Natural killer cell treated with Interleukin-12 subunit alpha and Interleukin-12 subunit beta and Interleukin-15 and Interleukin-18, amount 100 ng/mL, for 72 hours (primary cell): ENCODE results near the gene NFKB1. TPM values are rescaled to one million over a fixed set of nuclear protein-coding genes. Genes with fewer than 3 reads are reported as not detected.

Source experiments
- ATAC-seq, 2 donors: fragments of 150-1000 bp; cut with Tn5 transposase in 1 of 2; sonication (Bioruptor Pico), chemical (Tn5 transposase) in 1 of 2; 2 replicates each; pipeline ENCODE4 v1.10.0; 2021
- DNase-seq: peaks from one replicate; pipeline ENCODE4 v3.0.0; 2022; ENCODE audit warnings: low spot score
- H3K27ac Mint-ChIP-seq, 2 donors: 1 replicate in 1 of 2; 2 replicates in 1 of 2; pipeline ENCODE4 v1.8.0; 2022; ENCODE audit warnings: mixed read lengths in 2 of 2, mild to moderate bottlenecking in 1 of 2, moderate library complexity in 1 of 2
- H3K27me3 Mint-ChIP-seq, 2 donors: 1 replicate in 1 of 2; 2 replicates in 1 of 2; pipeline ENCODE4 v1.8.0; 2022; ENCODE audit warnings: mixed read lengths in 2 of 2
- H3K36me3 Mint-ChIP-seq: one replicate; pipeline ENCODE4 v1.8.0; 2022; ENCODE audit warnings: mixed read lengths
- H3K4me1 Mint-ChIP-seq, 2 donors: 1 replicate in 1 of 2; 2 replicates in 1 of 2; pipeline ENCODE4 v1.8.0; 2022; ENCODE audit warnings: low read depth in 2 of 2, mixed read lengths in 2 of 2, mild to moderate bottlenecking in 1 of 2
- H3K4me3 Mint-ChIP-seq: one replicate; pipeline ENCODE4 v1.8.0; 2022; ENCODE audit warnings: mixed read lengths
- H3K9me3 Mint-ChIP-seq: 2 replicates; pipeline ENCODE4 v1.8.0; 2022; ENCODE audit warnings: mixed read lengths
- total RNA-seq, 2 donors: library from RNA; stranded (reverse); gene quantifications; one replicate each; pipeline ENCODE4 v1.2.3, GENCODE V29; 2022

NFKB1 gene
- total RNA-seq, 2 donors from 2014 or later, result 108 to 131 TPM

- Mint-ChIP-seq H3K27ac (peak overlapping the region; percentile 49 to 72), H3K27me3 (no peaks in the 10 kb centered on the region), H3K9me3 (no peaks in the 10 kb centered on the region), H3K4me3 (peak overlapping the region; percentile 62), H3K4me1 (peaks cover 37 to 50% of the 10 kb centered on the region in 2 donors), H3K36me3 (peaks cover 71% of the 10 kb centered on the region)
- ATAC-seq (peak; percentile 66 to 71), DNase-seq (no peak)
Measured at GRCh38 chr4:102586002-102586643, 85.0 kb downstream of the NFKB1 start.

GRCh38 chr4:102586644-102587021, 85.5 kb downstream of the NFKB1 start:
- DNase-seq (no peak), ATAC-seq (peak; percentile 57 to 60)
- Mint-ChIP-seq H3K9me3 (no peaks in the 10 kb centered on the region), H3K27ac (peak overlapping the region; percentile 49 to 72), H3K36me3 (peaks cover 73% of the 10 kb centered on the region), H3K27me3 (no peaks in the 10 kb centered on the region), H3K4me1 (peaks cover 39 to 54% of the 10 kb centered on the region in 2 donors), H3K4me3 (peak overlapping the region; percentile 62)

- no peak for ATAC-seq
- H3K4me3 Mint-ChIP-seq, result peak overlapping the region; percentile 20
- H3K36me3 Mint-ChIP-seq, result peaks cover 65% of the 10 kb centered on the region
Measured at GRCh38 chr4:102589743-102590142, 88.6 kb downstream of the NFKB1 start.

GRCh38 chr4:102592256-102592655, 91.1 kb downstream of the NFKB1 start:
- Mint-ChIP-seq H3K4me3 (no peak overlapping the region), H3K27me3 (no peaks in the 10 kb centered on the region)
- no peak for ATAC-seq

More at GRCh38 chr4:102589743-102590142, 88.6 kb downstream of the NFKB1 start:
- H3K9me3 Mint-ChIP-seq, result no peaks in the 10 kb centered on the region
- H3K4me1 Mint-ChIP-seq, result peaks cover 56 to 72% of the 10 kb centered on the region in 2 donors
- peak overlapping the region; percentile 40 to 70 for H3K27ac Mint-ChIP-seq
- no peak for DNase-seq
- no peaks in the 10 kb centered on the region for H3K27me3 Mint-ChIP-seq

GRCh38 chr4:102593147-102593546, 92.0 kb downstream of the NFKB1 start:
- ATAC-seq (no peak), DNase-seq (no peak)
- Mint-ChIP-seq H3K36me3 (peaks cover 67% of the 10 kb centered on the region), H3K4me3 (no peak overlapping the region), H3K27me3 (no peaks in the 10 kb centered on the region), H3K4me1 (peaks cover 57 to 67% of the 10 kb centered on the region in 2 donors), H3K9me3 (no peaks in the 10 kb centered on the region), H3K27ac (peak overlapping the region; percentile 58 to 68)

More at GRCh38 chr4:102592256-102592655, 91.1 kb downstream of the NFKB1 start:
- Mint-ChIP-seq H3K9me3 (no peaks in the 10 kb centered on the region), H3K36me3 (peaks cover 65% of the 10 kb centered on the region), H3K4me1 (peaks cover 55 to 63% of the 10 kb centered on the region in 2 donors), H3K27ac (peak overlapping the region; percentile 58 to 68)
- no peak for DNase-seq

GRCh38 chr4:102594000-102594399, 92.8 kb downstream of the NFKB1 start:
- Mint-ChIP-seq H3K4me1 (peaks cover 64 to 75% of the 10 kb centered on the region in 2 donors), H3K36me3 (peaks cover 72% of the 10 kb centered on the region), H3K27me3 (no peaks in the 10 kb centered on the region), H3K9me3 (no peaks in the 10 kb centered on the region), H3K27ac (peak overlapping the region; percentile 22 to 65), H3K4me3 (no peak overlapping the region)
- ATAC-seq (no peak), DNase-seq (no peak)

- Mint-ChIP-seq H3K4me1 (peaks cover 58 to 63% of the 10 kb centered on the region in 2 donors), H3K27me3 (no peaks in the 10 kb centered on the region), H3K4me3 (no peak overlapping the region), H3K9me3 (no peaks in the 10 kb centered on the region), H3K36me3 (peaks cover 72% of the 10 kb centered on the region), H3K27ac (peak overlapping the region in 1 of 2 donors; percentile 76)
- DNase-seq (no peak), ATAC-seq (no peak)
Measured at GRCh38 chr4:102596532-102596931, 95.4 kb downstream of the NFKB1 start.

GRCh38 chr4:102598086-102598761, 97.1 kb downstream of the NFKB1 start:
- H3K27ac Mint-ChIP-seq, result peak overlapping the region; percentile 49 to 76
- no peaks in the 10 kb centered on the region for H3K27me3 Mint-ChIP-seq
- peaks cover 47% of the 10 kb centered on the region in 2 donors for H3K4me1 Mint-ChIP-seq
- ATAC-seq (peak; percentile 28 to 88), DNase-seq (no peak)
- no peaks in the 10 kb centered on the region for H3K9me3 Mint-ChIP-seq
- peaks cover 71% of the 10 kb centered on the region for H3K36me3 Mint-ChIP-seq
- peak overlapping the region; percentile 46 for H3K4me3 Mint-ChIP-seq

- H3K4me1 Mint-ChIP-seq, result peaks cover 45 to 49% of the 10 kb centered on the region in 2 donors
- no peaks in the 10 kb centered on the region for H3K9me3 Mint-ChIP-seq
- peaks cover 76% of the 10 kb centered on the region for H3K36me3 Mint-ChIP-seq
- peak overlapping the region; percentile 49 to 76 for H3K27ac Mint-ChIP-seq
- DNase-seq (no peak), ATAC-seq (peak in 1 of 2 donors; percentile 59)
- no peaks in the 10 kb centered on the region for H3K27me3 Mint-ChIP-seq
- peak overlapping the region; percentile 46 for H3K4me3 Mint-ChIP-seq
Measured at GRCh38 chr4:102598762-102599374, 97.7 kb downstream of the NFKB1 start.

- peak overlapping the region; percentile 49 to 76 for H3K27ac Mint-ChIP-seq
- H3K36me3 Mint-ChIP-seq, result peaks cover 75% of the 10 kb centered on the region
- ATAC-seq (no peak), DNase-seq (no peak)
- H3K4me1 Mint-ChIP-seq, result peaks cover 40 to 47% of the 10 kb centered on the region in 2 donors
- no peaks in the 10 kb centered on the region for H3K9me3 Mint-ChIP-seq
- H3K4me3 Mint-ChIP-seq, result peak overlapping the region; percentile 46
- H3K27me3 Mint-ChIP-seq, result no peaks in the 10 kb centered on the region
Measured at GRCh38 chr4:102599455-102599854, 98.3 kb downstream of the NFKB1 start.

GRCh38 chr4:102599886-102600285, 98.7 kb downstream of the NFKB1 start:
- peaks cover 77% of the 10 kb centered on the region for H3K36me3 Mint-ChIP-seq
- DNase-seq (no peak), ATAC-seq (no peak)
- peaks cover 38 to 46% of the 10 kb centered on the region in 2 donors for H3K4me1 Mint-ChIP-seq
- H3K9me3 Mint-ChIP-seq, result no peaks in the 10 kb centered on the region
- no peak overlapping the region for H3K4me3 Mint-ChIP-seq
- no peaks in the 10 kb centered on the region for H3K27me3 Mint-ChIP-seq
- H3K27ac Mint-ChIP-seq, result peak overlapping the region; percentile 44 to 76

- no peak for ATAC-seq
Measured at GRCh38 chr4:102600689-102601088, 99.5 kb downstream of the NFKB1 start.

GRCh38 chr4:102601586-102602227, 100.5 kb downstream of the NFKB1 start:
- H3K9me3 Mint-ChIP-seq, result no peaks in the 10 kb centered on the region
- H3K27ac Mint-ChIP-seq, result peak overlapping the region in 1 of 2 donors; percentile 45
- no peak for DNase-seq
- no peak for ATAC-seq
- H3K36me3 Mint-ChIP-seq, result peaks cover 70% of the 10 kb centered on the region
- no peak overlapping the region for H3K4me3 Mint-ChIP-seq
- no peaks in the 10 kb centered on the region for H3K27me3 Mint-ChIP-seq
- H3K4me1 Mint-ChIP-seq, result peaks cover 30 to 40% of the 10 kb centered on the region in 2 donors

More at GRCh38 chr4:102600689-102601088, 99.5 kb downstream of the NFKB1 start:
- H3K36me3 Mint-ChIP-seq, result peaks cover 76% of the 10 kb centered on the region
- no peaks in the 10 kb centered on the region for H3K27me3 Mint-ChIP-seq
- H3K4me3 Mint-ChIP-seq, result no peak overlapping the region
- peaks cover 38 to 45% of the 10 kb centered on the region in 2 donors for H3K4me1 Mint-ChIP-seq
- no peaks in the 10 kb centered on the region for H3K9me3 Mint-ChIP-seq
- DNase-seq, result no peak
- peak overlapping the region; percentile 44 to 76 for H3K27ac Mint-ChIP-seq
